DMS53 treated with DMSO at 0.1 percent for 48 hours (cell line): ENCODE measurements around the gene SPARC.
"Not testable (repeated sequence)": the region's sequence is repeated elsewhere in the genome, so short reads cannot be mapped to it uniquely, and the experiment has no call there.

ENCODE experiments used
- DNase-seq: peaks from one replicate; lab custom pipeline; 2025; ENCODE audit not compliant: unreplicated experiment; lab: John Stamatoyannopoulos, UW

Gene SPARC

GRCh38 chr5:151686674-151687407 is at the start of gene SPARC:
Gene SPARC, minus strand, starts transcription at chr5:151686915. Its CDS starts 10,727 bp downstream, at chr5:151676188.
- DNase-seq: no peak

GRCh38 chr5:151735646-151736045 is 48.9 kb upstream of the SPARC start:
- no peak for DNase-seq

GRCh38 chr5:151734064-151734408 is 47.3 kb upstream of the SPARC start:
- no peak for DNase-seq

GRCh38 chr5:151733358-151734063 is 46.8 kb upstream of the SPARC start:
- no peak for DNase-seq

- no peak for DNase-seq
These were observed 43.7 kb upstream of the SPARC start for GRCh38 chr5:151730381-151730780.

- not testable (repeated sequence) for DNase-seq
These were observed 42.9 kb upstream of the SPARC start for GRCh38 chr5:151729597-151729996.

GRCh38 chr5:151724360-151724759 is 37.6 kb upstream of the SPARC start:
- DNase-seq: no peak

- DNase-seq: no peak
These were observed 35.8 kb upstream of the SPARC start for GRCh38 chr5:151722546-151722945.

- peak; percentile 7 for DNase-seq
These were observed 35.2 kb upstream of the SPARC start for GRCh38 chr5:151721812-151722391.

GRCh38 chr5:151721087-151721646 is 34.5 kb upstream of the SPARC start:
- DNase-seq: no peak

- no peak for DNase-seq
These were observed 33.5 kb upstream of the SPARC start for GRCh38 chr5:151720215-151720614.

GRCh38 chr5:151719228-151720000 is 32.7 kb upstream of the SPARC start:
- no peak for DNase-seq

GRCh38 chr5:151718646-151719045 is 31.9 kb upstream of the SPARC start:
- no peak for DNase-seq

GRCh38 chr5:151718153-151718552 is 31.4 kb upstream of the SPARC start:
- DNase-seq: no peak

GRCh38 chr5:151717416-151717815 is 30.7 kb upstream of the SPARC start:
- DNase-seq: no peak

GRCh38 chr5:151709109-151709735 is 22.5 kb upstream of the SPARC start:
- DNase-seq: no peak

- DNase-seq: no peak
These were observed 21.4 kb upstream of the SPARC start for GRCh38 chr5:151708126-151708525.

- no peak for DNase-seq
These were observed 20.9 kb upstream of the SPARC start for GRCh38 chr5:151707567-151707966.

GRCh38 chr5:151706906-151707305 is 20.2 kb upstream of the SPARC start:
- no peak for DNase-seq

GRCh38 chr5:151703780-151704179 is 17.1 kb upstream of the SPARC start:
- DNase-seq: no peak

- no peak for DNase-seq
These were observed 16.5 kb upstream of the SPARC start for GRCh38 chr5:151703227-151703626.
